CD14-positive monocyte (primary cell): Measurements from ENCODE around the gene PCDHA1. TPM values are rescaled to one million over a fixed set of nuclear protein-coding genes. Genes with fewer than 3 reads are reported as not detected.
"Not testable (repeated sequence)": the region's sequence is repeated elsewhere in the genome, so short reads cannot be mapped to it uniquely, and the experiment has no call there.

ENCODE experiments used
- DNase-seq, 3 donors: peaks; one replicate each; pipeline ENCODE4 v3.0.0-alpha.2; 2011 to 2022
- H2AFZ ChIP-seq: 2 replicates; pipeline ENCODE4 v1.6.0; 2012; ENCODE audit warnings: mild to moderate bottlenecking, low read depth, low read length, inconsistent platforms; ENCODE audit not compliant: insufficient read depth, poor library complexity, severe bottlenecking
- H3K27ac ChIP-seq, 2 donors: 1 replicate in 1 of 2; 2 replicates in 1 of 2; pipeline ENCODE4 v1.5.1; 2012 to 2013; ENCODE audit warnings: low read length in 2 of 2, control low read depth in 1 of 2, inconsistent platforms in 1 of 2, low read depth in 1 of 2, mild to moderate bottlenecking in 1 of 2
- H3K27me3 ChIP-seq, 2 donors: one replicate each; pipeline versions ENCODE4 v1.6.0 to v1.6.1; 2011 to 2013; ENCODE audit warnings: low read length in 2 of 2; ENCODE audit not compliant: control insufficient read depth in 2 of 2, insufficient read depth in 2 of 2
- H3K36me3 ChIP-seq, 2 donors: replicated peaks in 1 of 2; 1 replicate in 1 of 2; 2 replicates in 1 of 2; pipeline versions ENCODE4 v1.5.1 to v1.6.1; 2012 to 2013; ENCODE audit warnings: low read length in 2 of 2, control low read depth in 1 of 2, inconsistent platforms in 1 of 2, mild to moderate bottlenecking in 1 of 2; ENCODE audit not compliant: insufficient read depth in 2 of 2, control insufficient read depth in 1 of 2
- H3K4me1 ChIP-seq, 2 donors: 1 replicate in 1 of 2; 2 replicates in 1 of 2; pipeline versions ENCODE4 v1.5.1 to v1.6.1; 2012 to 2013; ENCODE audit warnings: low read length in 2 of 2, control low read depth in 1 of 2, inconsistent platforms in 1 of 2, mild to moderate bottlenecking in 1 of 2, moderate library complexity in 1 of 2; ENCODE audit not compliant: insufficient read depth in 2 of 2, control insufficient read depth in 1 of 2
- H3K4me2 ChIP-seq: replicated peaks from 2 replicates; pipeline ENCODE3; 2012; ENCODE audit warnings: low read length, moderate library complexity, mild to moderate bottlenecking; ENCODE audit not compliant: poor library complexity, severe bottlenecking; ENCODE audit errors: extremely low read depth
- H3K4me3 ChIP-seq, 3 experiments: fragments of 200-600 bp in 1 of 3; sonication (generic) in 1 of 3; replicated peaks in 1 of 3; 1 replicate in 2 of 3; 2 replicates in 1 of 3; pipeline ENCODE4 v1.5.1; 2011 to 2013; ENCODE audit warnings: low read length in 3 of 3, mild to moderate bottlenecking in 3 of 3, control low read depth in 2 of 3, low read depth in 2 of 3, inconsistent platforms in 1 of 3, moderate library complexity in 1 of 3
- H3K79me2 ChIP-seq: 2 replicates; pipeline ENCODE4 v1.6.0; 2012; ENCODE audit warnings: mild to moderate bottlenecking, control low read depth, inconsistent platforms, low read length, moderate library complexity; ENCODE audit not compliant: insufficient read depth
- H3K9ac ChIP-seq: 2 replicates; pipeline ENCODE4 v1.6.0; 2017; ENCODE audit warnings: low read length, mild to moderate bottlenecking; ENCODE audit not compliant: insufficient read depth, poor library complexity, severe bottlenecking
- H3K9me3 ChIP-seq, 2 donors: replicated peaks in 1 of 2; 1 replicate in 1 of 2; 2 replicates in 1 of 2; pipeline versions ENCODE4 v1.5.1 to v1.6.1; 2012 to 2013; ENCODE audit warnings: low read length in 2 of 2, control low read depth in 1 of 2; ENCODE audit not compliant: control insufficient read depth in 1 of 2, insufficient read depth in 1 of 2
- H4K20me1 ChIP-seq: 2 replicates; pipeline ENCODE4 v1.6.0; 2012; ENCODE audit warnings: mild to moderate bottlenecking, low read length, control low read depth, moderate library complexity; ENCODE audit not compliant: insufficient read depth
- H3K27ac Mint-ChIP-seq, 7 donors: one replicate each; pipeline ENCODE4 v1.8.0; 2020; ENCODE audit warnings: mild to moderate bottlenecking in 7 of 7, mixed read lengths in 7 of 7, moderate library complexity in 6 of 7, inconsistent platforms in 2 of 7
- H3K27me3 Mint-ChIP-seq, 3 donors: one replicate each; pipeline ENCODE4 v1.8.0; 2021 to 2022; ENCODE audit warnings: low read depth in 3 of 3, mild to moderate bottlenecking in 3 of 3, mixed read lengths in 3 of 3, moderate library complexity in 3 of 3, inconsistent platforms in 1 of 3
- H3K36me3 Mint-ChIP-seq, 2 donors: one replicate each; pipeline ENCODE4 v1.8.0; 2020; ENCODE audit warnings: mixed read lengths in 2 of 2, inconsistent platforms in 1 of 2, mild to moderate bottlenecking in 1 of 2
- H3K4me1 Mint-ChIP-seq: one replicate; pipeline ENCODE4 v1.8.0; 2020; ENCODE audit warnings: mild to moderate bottlenecking, mixed read lengths
- H3K4me3 Mint-ChIP-seq, 2 donors: one replicate each; pipeline ENCODE4 v1.8.0; 2020; ENCODE audit warnings: mild to moderate bottlenecking in 2 of 2, mixed read lengths in 2 of 2, moderate library complexity in 1 of 2
- H3K9me3 Mint-ChIP-seq, 7 donors: one replicate each; pipeline ENCODE4 v1.8.0; 2020 to 2022; ENCODE audit warnings: mixed read lengths in 7 of 7, mild to moderate bottlenecking in 6 of 7, moderate library complexity in 6 of 7, inconsistent platforms in 2 of 7
- CTCF ChIP-seq: fragments of 200-600 bp; IDR thresholded peaks from one replicate; pipeline ENCODE4 v1.8.0; 2022; ENCODE audit warnings: antibody characterized with exemption, mild to moderate bottlenecking
- WGBS: methylation state at CpG from one replicate; pipeline ENCODE4 v1.1.5; 2013; ENCODE audit warnings: missing lambda C conversion rate; ENCODE audit not compliant: insufficient coverage; 5-methylcytosine and 5-hydroxymethylcytosine counted together
- intact Hi-C, 2 donors: fragments of 100-400 bp; cut with micrococcal nuclease; formaldehyde crosslinking; loops; one replicate each; pipeline versions ENCODE4 v1.15.0 to v1.15.1; 2023
- polyA plus RNA-seq, 3 donors: library from polyadenylated mRNA; depleted of rRNA in 1 of 3; unstranded in 2 of 3; stranded (reverse) in 1 of 3; fragments of 300-500 nt in 2 of 3; fragments of >200 nt in 1 of 3; fragmentation: Illumina TruSeq in 2 of 3; gene quantifications; 1 replicate in 2 of 3; 2 replicates in 1 of 3; pipeline ENCODE4 v1.2.3, GENCODE V29; 2012 to 2021

Gene PCDHA1
- polyA plus RNA-seq, 3 donors = not detected

GRCh38 chr5:140842798-140843733, 57.1 kb downstream of the PCDHA1 start:
- peaks cover 24 to 49% (median 32%) of the 10 kb centered on the region in 7 donors for H3K9me3 Mint-ChIP-seq
- H3K79me2 ChIP-seq = no peaks in the 10 kb centered on the region
- no peaks in the 10 kb centered on the region for H4K20me1 ChIP-seq
- H3K36me3 ChIP-seq = no peaks in the 10 kb centered on the region
- H3K4me2 ChIP-seq = no peak overlapping the region
- no peak overlapping the region for H3K27ac Mint-ChIP-seq
- DNase-seq = no peak
- H3K4me1 Mint-ChIP-seq = no peaks in the 10 kb centered on the region
- peaks cover 31 to 54% of the 10 kb centered on the region in 2 donors for H3K9me3 ChIP-seq
- H3K4me3 ChIP-seq = no peak overlapping the region
- no peak overlapping the region for H2AFZ ChIP-seq
- H3K27ac ChIP-seq = no peak overlapping the region
- H3K36me3 Mint-ChIP-seq = no peaks in the 10 kb centered on the region
- WGBS = 49% methylated on average over 84 of the region's 87 CpGs
- no peak overlapping the region for H3K9ac ChIP-seq
- TF ChIP-seq CTCF = no peak
- H3K4me1 ChIP-seq = no peaks in the 10 kb centered on the region
- peaks cover 4 to 20% (median 7%) of the 10 kb centered on the region in 3 donors for H3K27me3 Mint-ChIP-seq
- peak overlapping the region in 1 of 2 donors; percentile 7 for H3K4me3 Mint-ChIP-seq
- intact Hi-C loops = no loop called here
- peaks cover 0 to 3% of the 10 kb centered on the region in 2 donors for H3K27me3 ChIP-seq

GRCh38 chr5:140848139-140849102, 62.5 kb downstream of the PCDHA1 start, which contains the start of gene PCDHA9:
PCDHA9 (plus strand) TSS chr5:140848382; CDS start chr5:140848496, 114 bp downstream.
- peaks cover 32 to 43% of the 10 kb centered on the region in 2 donors for H3K9me3 ChIP-seq
- not testable (repeated sequence) for H3K4me3 ChIP-seq

GRCh38 chr5:140849831-140850634, 64.1 kb downstream of the PCDHA1 start:
- H3K4me1 Mint-ChIP-seq, H3K9ac ChIP-seq, DNase-seq, H3K4me3 Mint-ChIP-seq, intact Hi-C loops, H2AFZ ChIP-seq, H3K27me3 ChIP-seq, H3K79me2 ChIP-seq, H3K4me2 ChIP-seq, H3K36me3 Mint-ChIP-seq, H4K20me1 ChIP-seq, H3K36me3 ChIP-seq, H3K27ac ChIP-seq, H3K4me1 ChIP-seq, H3K4me3 ChIP-seq, H3K27ac Mint-ChIP-seq, H3K27me3 Mint-ChIP-seq: not testable (repeated sequence)
- H3K9me3 ChIP-seq = peaks cover 31 to 45% of the 10 kb centered on the region in 2 donors
- H3K9me3 Mint-ChIP-seq = peaks cover 19 to 51% (median 24%) of the 10 kb centered on the region in 7 donors
- 46% methylated on average over 101 of the region's 101 CpGs for WGBS

More at GRCh38 chr5:140848139-140849102, 62.5 kb downstream of the PCDHA1 start, which contains the start of gene PCDHA9:
- H3K27ac ChIP-seq, H3K36me3 Mint-ChIP-seq, H3K36me3 ChIP-seq, DNase-seq, H3K4me1 ChIP-seq, H4K20me1 ChIP-seq, H3K27me3 Mint-ChIP-seq, H3K79me2 ChIP-seq, H3K4me2 ChIP-seq, H3K9ac ChIP-seq, H3K27me3 ChIP-seq, H3K4me1 Mint-ChIP-seq, H2AFZ ChIP-seq, intact Hi-C loops: not testable (repeated sequence)
- H3K27ac Mint-ChIP-seq = peak within 1 kb of the TSS in 1 of 7 donors; percentile 41
- 26% methylated on average over 22 of the region's 48 CpGs for WGBS
- H3K4me3 Mint-ChIP-seq = peak within 1 kb of the TSS in 1 of 2 donors; percentile 3
- peaks cover 19 to 48% (median 24%) of the 10 kb centered on the region in 7 donors for H3K9me3 Mint-ChIP-seq
